Activated CD8-positive, alpha-beta memory T cell treated with anti-CD3 and anti-CD28 coated beads, Interleukin-2, amount 50 U/mL, for 24 hours (primary cell): Measurements from ENCODE around the gene STRN3.
"Not testable (repeated sequence)": the region's sequence is repeated elsewhere in the genome, so short reads cannot be mapped to it uniquely, and the experiment has no call there.

ENCODE experiments used
- DNase-seq: peaks from one replicate; pipeline ENCODE4 v3.0.0-alpha.2; 2020; ENCODE audit errors: extremely low read depth

Gene STRN3

GRCh38 chr14:31036552-31036951 lies 10.4 kb upstream of the STRN3 start:
- DNase-seq, result no peak

GRCh38 chr14:31030469-31030868 lies 4.3 kb upstream of the STRN3 start:
- no peak for DNase-seq

- DNase-seq, result no peak
Observed at GRCh38 chr14:31029016-31029970, 3.1 kb upstream of the STRN3 start.

GRCh38 chr14:31027847-31028246 lies 1.7 kb upstream of the STRN3 start:
- DNase-seq, result no peak

GRCh38 chr14:31026450-31027235 lies 464 bp upstream of the STRN3 start:
- peak; percentile 75 for DNase-seq

GRCh38 chr14:31025367-31026076 lies 657 bp downstream of the STRN3 start, which contains the start of gene AP4S1:
Gene AP4S1 (plus strand): TSS chr14:31025649. CDS start chr14:31066197, 40,548 bp downstream.
- peak; percentile 7 for DNase-seq

GRCh38 chr14:31024577-31025366 lies 1.4 kb downstream of the STRN3 start:
- DNase-seq, result no peak

GRCh38 chr14:31024010-31024480 lies 2.1 kb downstream of the STRN3 start:
- no peak for DNase-seq

- no peak for DNase-seq
Observed at GRCh38 chr14:31022386-31022785, 3.8 kb downstream of the STRN3 start.

- no peak for DNase-seq
Observed at GRCh38 chr14:31021576-31021949, 4.6 kb downstream of the STRN3 start.

GRCh38 chr14:31020834-31021575 lies 5.2 kb downstream of the STRN3 start:
- no peak for DNase-seq

- DNase-seq, result no peak
Observed at GRCh38 chr14:31018057-31018645, 8.0 kb downstream of the STRN3 start.

GRCh38 chr14:31013841-31014240 lies 12.3 kb downstream of the STRN3 start:
- no peak for DNase-seq

GRCh38 chr14:31010935-31011334 lies 15.2 kb downstream of the STRN3 start:
- no peak for DNase-seq

- no peak for DNase-seq
Observed at GRCh38 chr14:31009836-31010574, 16.2 kb downstream of the STRN3 start.

GRCh38 chr14:31006703-31007102 lies 19.5 kb downstream of the STRN3 start:
- DNase-seq, result no peak

- not testable (repeated sequence) for DNase-seq
Observed at GRCh38 chr14:31004007-31004406, 22.2 kb downstream of the STRN3 start.

GRCh38 chr14:31003284-31003683 lies 22.9 kb downstream of the STRN3 start:
- DNase-seq, result no peak

GRCh38 chr14:31001339-31001658 lies 24.9 kb downstream of the STRN3 start:
- DNase-seq, result no peak
